B cell (primary cell): ENCODE measurements around the gene BIRC7. TPM values are rescaled to one million over a fixed set of nuclear protein-coding genes. Genes with fewer than 3 reads are reported as not detected.

Experiments
- ATAC-seq: fragments of 200-7000 bp; cut with Tn5 transposase; one replicate; pipeline ENCODE4 v1.10.0; 2021; ENCODE audit warnings: low read depth, mild to moderate bottlenecking, moderate number of reproducible peaks, moderate library complexity
- CTCF ChIA-PET: fragments of 350-600 bp; sonication (Branson Sonifier 250); formaldehyde crosslinking; loops from one replicate; lab custom pipeline; 2021; ENCODE audit warnings: antibody characterized with exemption, inconsistent platforms; lab: Charles Lee
- POLR2A ChIA-PET: fragments of 350-600 bp; sonication (Branson Sonifier 250); formaldehyde crosslinking; loops from one replicate; lab custom pipeline; 2021; ENCODE audit warnings: antibody characterized with exemption; lab: Charles Lee
- DNase-seq: peaks from one replicate; pipeline ENCODE4 v3.0.0; 2013
- H2AFZ ChIP-seq: 2 replicates; pipeline ENCODE4 v1.6.1; 2012; ENCODE audit warnings: mild to moderate bottlenecking, low read depth, low read length; ENCODE audit not compliant: insufficient read depth, poor library complexity, severe bottlenecking
- H3K27ac ChIP-seq, 2 donors: 1 replicate in 1 of 2; 2 replicates in 1 of 2; pipeline ENCODE4 v1.5.1; 2012 to 2013; ENCODE audit warnings: low read length in 2 of 2, mild to moderate bottlenecking in 2 of 2, moderate library complexity in 1 of 2
- H3K27me3 ChIP-seq, 4 experiments: fragments of 200-600 bp in 1 of 4; sonication (generic) in 1 of 4; replicated peaks in 1 of 4; 1 replicate in 2 of 4; 2 replicates in 2 of 4; pipeline versions ENCODE4 v1.6.1 to v1.7.0; 2013 to 2016; ENCODE audit warnings: low read length in 3 of 4, mild to moderate bottlenecking in 2 of 4, mixed read lengths in 1 of 4, moderate library complexity in 1 of 4; ENCODE audit not compliant: insufficient read depth in 4 of 4, control insufficient read depth in 3 of 4; ENCODE audit errors: control extremely low read depth in 1 of 4
- H3K36me3 ChIP-seq, 2 experiments: replicated peaks in 1 of 2; 1 replicate in 1 of 2; 2 replicates in 1 of 2; pipeline versions ENCODE4 v1.6.1 to v1.7.1; 2013; ENCODE audit warnings: low read length in 1 of 2; ENCODE audit not compliant: insufficient read depth in 2 of 2, control insufficient read depth in 1 of 2; ENCODE audit errors: control extremely low read depth in 1 of 2, extremely low read depth in 1 of 2
- H3K4me1 ChIP-seq, 2 donors: fragments of 200-600 bp in 1 of 2; sonication (generic) in 1 of 2; 1 replicate in 1 of 2; 2 replicates in 1 of 2; pipeline versions ENCODE4 v1.5.1 to v1.6.1; 2013 to 2017; ENCODE audit warnings: low read length in 2 of 2; ENCODE audit not compliant: control insufficient read depth in 2 of 2, insufficient read depth in 2 of 2
- H3K4me2 ChIP-seq: replicated peaks from 2 replicates; pipeline ENCODE3; 2012; ENCODE audit warnings: mild to moderate bottlenecking, low read depth, low read length; ENCODE audit not compliant: poor library complexity, severe bottlenecking
- H3K4me3 ChIP-seq, 5 experiments: fragments of 200-600 bp in 1 of 5; sonication (generic) in 1 of 5; 1 replicate in 3 of 5; 2 replicates in 2 of 5; pipeline versions ENCODE4 v1.5.1 to v1.7.0; 2011 to 2016; ENCODE audit warnings: low read length in 4 of 5, mild to moderate bottlenecking in 4 of 5, low read depth in 2 of 5, control low read depth in 1 of 5, moderate library complexity in 1 of 5; ENCODE audit not compliant: insufficient read depth in 1 of 5; ENCODE audit errors: control extremely low read depth in 1 of 5, extremely low read depth in 1 of 5
- H3K79me2 ChIP-seq: fragments of 200-600 bp; sonication (generic); one replicate; pipeline ENCODE4 v1.6.0; 2016; ENCODE audit warnings: low read length; ENCODE audit not compliant: control insufficient read depth, insufficient read depth
- H3K9ac ChIP-seq: fragments of 200-600 bp; sonication (generic); 2 replicates; pipeline ENCODE4 v1.6.1; 2017; ENCODE audit warnings: mild to moderate bottlenecking, low read length, moderate library complexity
- H3K9me3 ChIP-seq, 3 donors: one replicate each; pipeline versions ENCODE4 v1.6.1 to v1.7.1; 2013; ENCODE audit warnings: low read length in 2 of 3; ENCODE audit not compliant: control insufficient read depth in 2 of 3, insufficient read depth in 1 of 3; ENCODE audit errors: control extremely low read depth in 1 of 3
- H4K20me1 ChIP-seq: 2 replicates; pipeline ENCODE4 v1.6.0; 2012; ENCODE audit warnings: mild to moderate bottlenecking, low read length; ENCODE audit not compliant: insufficient read depth, control insufficient read depth, poor library complexity, severe bottlenecking
- H3K27ac Mint-ChIP-seq: one replicate; pipeline ENCODE4 v1.8.0; 2021; ENCODE audit warnings: mixed read lengths
- H3K27me3 Mint-ChIP-seq: one replicate; pipeline ENCODE4 v1.8.0; 2021; ENCODE audit warnings: mixed read lengths
- H3K4me1 Mint-ChIP-seq: one replicate; pipeline ENCODE4 v1.8.0; 2021; ENCODE audit warnings: mixed read lengths
- H3K4me3 Mint-ChIP-seq: one replicate; pipeline ENCODE4 v1.8.0; 2021; ENCODE audit warnings: mixed read lengths
- H3K9me3 Mint-ChIP-seq: one replicate; pipeline ENCODE4 v1.8.0; 2022; ENCODE audit warnings: mixed read lengths; ENCODE audit not compliant: insufficient read depth
- EZH2 ChIP-seq: IDR thresholded peaks from 2 replicates; pipeline ENCODE4 v1.6.1; 2012; ENCODE audit warnings: borderline replicate concordance, low read depth, mild to moderate bottlenecking, moderate library complexity, low read length; ENCODE audit not compliant: insufficient read depth, poor library complexity, severe bottlenecking
- WGBS: methylation state at CpG from one replicate; pipeline ENCODE4 v1.1.5; 2013; ENCODE audit warnings: missing lambda C conversion rate; ENCODE audit not compliant: insufficient coverage; 5-methylcytosine and 5-hydroxymethylcytosine counted together
- intact Hi-C: fragments of 100-400 bp; cut with micrococcal nuclease; formaldehyde crosslinking; loops from one replicate; pipeline ENCODE4 v1.10.0; 2022
- polyA plus RNA-seq: library from polyadenylated mRNA; depleted of rRNA; stranded (reverse); fragments of >200 nt; gene quantifications from 2 replicates; pipeline ENCODE4 v1.2.3, GENCODE V29; 2012
- total RNA-seq, 2 donors: library from RNA; stranded (reverse); fragments of 120-200 nt in 1 of 2; gene quantifications; 1 replicate in 1 of 2; 2 replicates in 1 of 2; pipeline versions ENCODE4 v1.2.3 to v1.2.4, GENCODE V29; 2013 to 2022
- TF ChIP-seq, protein P1 (sequence below): fragments of 200-600 bp; IDR thresholded peaks from one replicate; pipeline ENCODE4 v1.8.0; 2022; ENCODE audit warnings: antibody characterized with exemption, mild to moderate bottlenecking

Gene BIRC7
- total and polyA plus RNA-seq, 2 donors (not counting 1 experiment from before 2014, with no cell fraction given) = 0.12 TPM; not detected in 1

DNA sequence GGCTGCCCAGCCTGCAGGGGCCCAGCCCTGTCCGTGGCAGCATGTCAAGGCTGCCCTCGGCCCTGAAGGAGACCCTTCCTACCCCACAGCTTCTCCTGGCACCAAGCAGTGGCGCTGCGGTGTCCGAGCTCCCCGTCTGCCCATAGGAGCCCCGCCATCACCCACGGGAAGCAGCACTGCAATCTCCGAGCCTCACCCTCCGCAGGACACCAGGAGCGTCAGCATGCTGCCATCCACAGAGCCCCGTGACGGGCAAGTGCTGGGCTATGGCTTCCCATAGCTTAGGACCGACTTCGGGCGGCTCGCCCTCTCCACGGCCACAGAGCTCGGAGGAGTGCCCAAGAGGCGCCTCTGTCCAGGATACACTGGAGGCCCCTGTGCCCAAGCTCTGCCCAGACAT lies 44.9 kb upstream of the BIRC7 start:
- DNase-seq (no peak), ATAC-seq (no peak)
- intact Hi-C loops = no loop called here
- no peaks in the 10 kb centered on the region for H3K9me3 ChIP-seq
- peaks cover 5% of the 10 kb centered on the region for H3K79me2 ChIP-seq
- no peaks in the 10 kb centered on the region for H3K27me3 ChIP-seq
- no peaks in the 10 kb centered on the region for H3K27me3 Mint-ChIP-seq
- no peaks in the 10 kb centered on the region for H3K9me3 Mint-ChIP-seq
- no peak overlapping the region for H3K27ac Mint-ChIP-seq
- 96% methylated on average over 20 of the region's 20 CpGs for whole genome bisulfite sequencing
- CTCF ChIA-PET = interaction anchor here (0.7 kb wide), 1 partner anchor 27 kb away, joined by 3 read pairs; no protein-coding TSS in a partner anchor
- no peaks in the 10 kb centered on the region for H3K4me1 ChIP-seq
- no peak overlapping the region for H3K9ac ChIP-seq
- H2AFZ ChIP-seq = no peak overlapping the region
- H3K36me3 ChIP-seq = peaks cover 0 to 13% of the 10 kb centered on the region in 2 experiments
- POLR2A ChIA-PET = no interaction called here
- H3K4me3 ChIP-seq = no peak overlapping the region
- peaks cover 10% of the 10 kb centered on the region for H4K20me1 ChIP-seq
- no peak overlapping the region for H3K27ac ChIP-seq
- H3K4me1 Mint-ChIP-seq = no peaks in the 10 kb centered on the region
- TF ChIP-seq, protein P1, sequence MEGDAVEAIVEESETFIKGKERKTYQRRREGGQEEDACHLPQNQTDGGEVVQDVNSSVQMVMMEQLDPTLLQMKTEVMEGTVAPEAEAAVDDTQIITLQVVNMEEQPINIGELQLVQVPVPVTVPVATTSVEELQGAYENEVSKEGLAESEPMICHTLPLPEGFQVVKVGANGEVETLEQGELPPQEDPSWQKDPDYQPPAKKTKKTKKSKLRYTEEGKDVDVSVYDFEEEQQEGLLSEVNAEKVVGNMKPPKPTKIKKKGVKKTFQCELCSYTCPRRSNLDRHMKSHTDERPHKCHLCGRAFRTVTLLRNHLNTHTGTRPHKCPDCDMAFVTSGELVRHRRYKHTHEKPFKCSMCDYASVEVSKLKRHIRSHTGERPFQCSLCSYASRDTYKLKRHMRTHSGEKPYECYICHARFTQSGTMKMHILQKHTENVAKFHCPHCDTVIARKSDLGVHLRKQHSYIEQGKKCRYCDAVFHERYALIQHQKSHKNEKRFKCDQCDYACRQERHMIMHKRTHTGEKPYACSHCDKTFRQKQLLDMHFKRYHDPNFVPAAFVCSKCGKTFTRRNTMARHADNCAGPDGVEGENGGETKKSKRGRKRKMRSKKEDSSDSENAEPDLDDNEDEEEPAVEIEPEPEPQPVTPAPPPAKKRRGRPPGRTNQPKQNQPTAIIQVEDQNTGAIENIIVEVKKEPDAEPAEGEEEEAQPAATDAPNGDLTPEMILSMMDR = no peak
- TF ChIP-seq EZH2 = no peak
- H3K4me2 ChIP-seq = no peak overlapping the region
- H3K4me3 Mint-ChIP-seq = no peak overlapping the region

DNA sequence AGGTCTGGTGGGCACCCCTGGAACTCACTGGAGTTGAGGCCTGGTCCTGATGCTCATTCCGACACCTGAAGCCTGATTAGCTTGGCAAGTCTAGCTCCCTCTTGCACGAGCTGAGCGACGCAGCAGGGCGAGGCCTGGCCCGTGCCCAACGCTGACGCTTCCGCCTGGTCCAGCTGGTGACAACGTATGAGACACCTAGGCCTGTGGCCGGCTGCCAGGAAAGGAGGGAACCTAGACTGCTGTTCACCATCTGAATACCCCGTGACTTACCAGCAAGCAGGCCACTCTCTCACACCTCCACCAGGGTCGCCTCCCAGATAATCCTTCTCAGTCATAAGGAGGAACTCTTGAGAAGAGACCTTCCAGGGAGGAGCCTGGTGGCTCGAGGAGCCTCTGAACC lies 44.3 kb upstream of the BIRC7 start:
- Histone ChIP-seq H3K79me2 (peaks cover 5% of the 10 kb centered on the region), H3K9ac (no peak overlapping the region), H3K27ac (no peak overlapping the region), H3K4me3 (no peak overlapping the region), H2AFZ (no peak overlapping the region), H3K36me3 (peaks cover 0 to 17% of the 10 kb centered on the region in 2 experiments), H3K4me1 (no peaks in the 10 kb centered on the region), H3K9me3 (no peaks in the 10 kb centered on the region), H4K20me1 (peaks cover 10% of the 10 kb centered on the region), H3K4me2 (no peak overlapping the region), H3K27me3 (no peaks in the 10 kb centered on the region)
- Mint-ChIP-seq H3K4me3 (no peak overlapping the region), H3K4me1 (peaks cover under 1% of the 10 kb centered on the region), H3K27me3 (no peaks in the 10 kb centered on the region), H3K27ac (no peak overlapping the region), H3K9me3 (no peaks in the 10 kb centered on the region)
- TF ChIP-seq EZH2 = no peak
- TF ChIP-seq, protein P1 = no peak
- DNase-seq (no peak), ATAC-seq (no peak)
- POLR2A ChIA-PET = no interaction called here
- CTCF ChIA-PET = interaction anchor here (0.7 kb wide), 1 partner anchor 27 kb away, joined by 3 read pairs; no protein-coding TSS in a partner anchor
- WGBS = 95% methylated on average over 13 of the region's 14 CpGs
- intact Hi-C loops = no loop called here
